ENCODE data around the gene MVB12A.

The MVB12A gene

GRCh38 chr19:17419621-17420474 lies at the start of gene MVB12A:
Gene MVB12A, plus strand, starts transcription at chr19:17420047. Its CDS starts 89 bp downstream, at chr19:17420136.
- peak; percentile 94 for DNase-seq

- DNase-seq, result no peak
Observed at GRCh38 chr19:17376935-17377600, 42.8 kb upstream of the MVB12A start, which contains the start of gene PLVAP. Gene PLVAP, minus strand, starts transcription at chr19:17377342. Its CDS starts 54 bp downstream, at chr19:17377288.

GRCh38 chr19:17378271-17378670 lies 41.6 kb upstream of the MVB12A start:
- no peak for DNase-seq

DNA sequence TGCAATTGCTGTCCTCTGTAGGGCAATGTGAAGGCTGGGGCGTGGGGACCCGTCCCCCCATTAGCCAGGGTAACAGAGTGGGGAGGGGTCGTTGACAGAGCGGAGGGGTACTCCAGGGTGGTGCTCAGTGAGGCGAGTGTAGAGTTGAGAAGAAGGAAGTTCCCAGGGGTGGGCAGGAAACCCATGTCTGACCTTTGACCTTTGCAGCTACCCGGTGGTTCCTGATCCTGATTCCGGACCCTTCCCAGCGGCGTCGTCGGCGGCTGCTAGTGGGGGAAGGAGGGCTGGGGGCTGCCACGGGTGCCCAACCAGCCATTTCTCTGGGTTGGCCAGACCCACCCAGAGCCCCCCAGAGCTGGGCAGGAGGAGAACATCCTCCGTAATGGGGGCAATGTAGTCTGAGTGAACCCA lies 40.6 kb upstream of the MVB12A start:
- DNase-seq, result no peak

GRCh38 chr19:17380426-17381138 lies 39.3 kb upstream of the MVB12A start:
- no peak for DNase-seq

DNA sequence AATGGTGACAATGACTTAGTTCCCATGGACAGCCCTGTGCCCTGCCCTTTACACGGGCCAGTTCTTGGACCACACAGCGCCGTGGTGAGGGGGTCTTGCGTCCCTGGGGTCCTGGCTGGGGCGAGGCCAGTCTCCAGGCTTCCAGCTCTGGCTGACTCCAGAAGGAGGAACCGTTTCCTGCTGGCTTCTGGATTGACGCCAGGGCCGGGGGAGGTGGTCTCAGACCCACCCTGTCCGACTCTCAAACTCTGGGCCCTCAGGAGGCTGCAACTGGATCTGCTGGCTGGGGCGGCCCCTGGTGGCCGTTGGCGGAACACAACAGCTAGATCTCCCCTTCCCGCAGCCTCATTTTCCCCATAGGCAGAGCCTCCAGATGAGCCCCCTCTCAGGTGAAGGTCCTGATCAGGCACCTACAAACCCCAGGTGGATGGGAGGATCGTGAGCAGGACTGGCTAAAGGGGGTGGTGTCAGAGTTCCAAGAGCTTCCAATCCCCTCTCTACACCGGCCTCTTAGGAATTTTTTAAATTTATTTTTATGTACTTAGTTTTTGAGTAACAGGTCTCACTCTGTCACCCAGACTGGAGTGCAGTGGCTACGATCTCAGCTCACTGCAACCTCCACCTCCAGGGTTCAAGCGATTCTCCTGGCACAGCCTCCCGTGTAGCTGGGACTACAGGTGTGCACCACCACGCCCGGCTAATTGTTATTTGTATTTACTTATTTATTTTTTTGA lies 33.8 kb upstream of the MVB12A start:
- DNase-seq, result peak; percentile 53

DNA sequence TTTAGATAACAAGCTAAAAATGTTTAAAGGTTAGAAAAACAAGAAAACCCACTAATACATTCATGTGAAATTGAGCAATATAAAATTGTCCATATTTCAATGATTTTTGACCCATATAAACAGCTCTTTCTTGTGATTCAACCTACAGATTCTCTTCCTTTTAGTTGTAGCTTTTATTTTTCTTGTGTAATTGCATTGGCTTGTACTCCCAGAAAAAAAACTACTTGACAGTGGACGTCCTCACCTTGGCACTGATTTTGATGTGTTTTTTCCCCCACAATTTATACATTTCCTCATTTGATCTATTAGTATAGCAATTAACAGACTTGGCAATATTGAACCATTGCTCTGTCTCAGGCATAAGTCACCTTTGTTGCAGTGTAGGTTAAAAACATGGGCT lies 30.6 kb upstream of the MVB12A start:
- no peak for DNase-seq

DNA sequence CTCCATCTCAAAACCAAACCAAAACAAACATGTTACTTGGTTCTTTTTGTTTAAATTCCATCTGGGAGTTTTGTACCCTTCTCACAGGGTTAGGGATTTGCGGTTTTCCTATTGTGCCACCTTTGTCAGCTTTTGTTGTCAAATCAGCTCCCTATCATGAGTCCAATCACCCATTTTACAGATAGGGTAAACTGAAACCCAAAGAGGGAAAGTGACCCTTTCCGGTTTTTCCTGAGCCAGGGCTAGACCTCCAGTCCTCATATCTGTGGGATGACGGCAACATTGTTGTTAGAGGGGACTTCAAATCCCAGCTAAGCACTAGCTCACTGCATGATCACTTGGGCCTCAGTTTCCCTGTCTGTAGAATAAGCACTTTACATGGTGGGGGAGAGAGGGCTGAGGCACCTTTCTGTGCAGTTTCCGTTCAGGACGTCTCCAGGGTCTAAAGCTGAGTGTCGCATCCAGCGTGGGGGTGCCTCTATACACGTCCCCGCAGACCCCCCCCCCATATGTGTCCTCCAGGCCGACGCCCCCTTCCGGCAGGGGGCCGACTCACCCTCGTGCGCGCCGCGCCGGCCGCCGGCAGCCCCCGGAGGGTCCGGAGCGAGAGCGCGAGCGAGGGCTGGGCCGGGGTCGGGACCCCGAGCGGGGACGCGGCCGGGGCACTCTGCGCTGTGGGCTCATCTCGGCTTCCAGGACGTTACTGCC lies 29.7 kb upstream of the MVB12A start:
- no peak for DNase-seq

DNA sequence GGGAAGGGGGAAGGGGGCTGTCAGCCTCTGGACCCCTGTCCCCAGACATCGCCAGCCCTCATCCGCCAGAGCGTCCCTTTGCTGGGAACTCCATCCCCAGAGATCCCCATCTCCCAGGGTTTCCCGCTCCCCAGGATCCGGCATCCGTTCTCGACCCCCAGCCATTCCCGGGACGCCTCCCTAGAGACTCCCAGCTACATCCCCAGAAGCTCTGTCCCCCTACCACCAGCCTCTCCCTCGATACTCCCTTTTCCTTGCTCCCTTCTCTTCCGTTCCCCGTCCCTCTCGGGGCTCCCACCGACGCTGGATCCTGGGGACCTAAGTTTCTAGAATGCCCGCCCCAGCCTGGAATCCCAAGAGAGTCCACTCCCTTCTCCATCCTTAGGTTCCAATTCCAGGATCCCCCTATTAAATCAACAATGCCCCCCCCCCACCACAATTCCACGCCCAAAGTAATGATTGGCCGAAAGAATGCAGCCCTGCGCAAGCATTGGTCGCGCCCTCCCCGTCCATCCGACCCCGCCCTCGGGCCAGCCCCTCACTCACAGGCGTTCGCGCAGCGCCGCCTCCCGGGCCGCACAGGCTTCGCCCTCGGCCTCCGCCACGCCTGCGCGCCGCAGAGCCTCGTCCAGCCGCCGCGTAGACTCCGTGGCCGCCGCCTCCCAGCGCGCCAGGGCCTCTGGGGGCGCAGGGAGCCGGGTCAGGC lies 29.0 kb upstream of the MVB12A start:
- peak; percentile 79 for DNase-seq

DNA sequence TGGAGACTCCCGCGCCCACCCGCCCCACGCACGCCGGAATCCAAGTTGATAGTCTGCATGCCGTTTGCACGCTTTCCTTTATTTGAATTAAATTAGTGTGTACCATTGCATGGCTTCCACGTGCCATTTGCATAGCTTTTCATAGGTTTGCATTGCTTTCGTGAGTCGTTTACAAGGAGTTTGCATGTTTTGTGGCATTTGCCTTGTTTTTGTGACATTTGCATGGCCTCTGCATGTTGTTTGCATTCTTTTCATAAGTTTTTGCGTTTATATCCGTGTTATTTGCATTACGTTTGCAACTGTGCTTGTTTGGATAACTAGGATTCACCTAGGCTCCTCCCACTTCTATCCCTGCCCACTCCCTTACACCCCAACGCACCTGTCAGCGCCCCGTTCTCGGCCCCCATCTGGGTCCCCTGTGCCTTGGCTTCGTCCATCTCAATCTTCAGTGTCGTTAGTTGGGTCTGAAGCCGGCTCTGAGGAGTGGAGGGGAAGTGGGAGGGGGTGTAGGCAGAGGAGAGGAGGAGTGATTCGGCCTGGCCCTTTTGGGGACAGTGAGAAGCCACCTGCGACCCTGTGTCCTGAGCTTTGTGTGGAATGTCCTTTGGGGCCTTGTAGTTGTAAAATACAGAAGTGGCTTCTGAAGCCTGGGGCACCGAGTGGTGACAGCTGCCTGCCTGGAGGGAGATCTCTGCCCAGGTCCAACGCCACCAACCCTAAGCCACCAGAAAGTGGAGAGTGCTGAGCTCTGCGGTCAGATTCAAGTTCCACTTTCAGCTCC lies 28.3 kb upstream of the MVB12A start:
- no peak for DNase-seq

- no peak for DNase-seq
Observed at GRCh38 chr19:17393002-17393401, 26.8 kb upstream of the MVB12A start.

DNA sequence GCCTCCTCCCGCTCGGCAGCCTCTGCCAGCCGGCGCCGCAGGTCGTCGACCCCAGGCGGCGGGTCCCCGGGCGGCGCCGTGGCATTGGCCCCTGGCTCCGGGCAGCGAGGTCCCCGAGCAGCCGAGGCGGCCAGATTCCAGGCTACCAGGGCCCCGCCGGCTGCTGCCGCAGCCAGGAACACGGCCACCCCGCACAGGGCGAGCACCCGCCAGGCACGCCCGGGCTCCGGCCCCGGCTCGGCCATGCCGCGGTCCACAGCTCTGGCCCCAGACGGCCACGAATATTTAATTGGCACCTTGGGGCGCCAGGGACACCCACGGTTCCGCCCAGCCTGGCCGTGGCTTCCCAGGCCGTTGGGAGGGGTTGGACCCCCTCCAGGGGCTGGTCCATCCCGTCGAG lies 25.9 kb upstream of the MVB12A start, which contains the start of gene CCDC194:
Gene CCDC194, minus strand, starts transcription at position 283 of the 400 bp plus-strand sequence. Its CDS starts 38 bp downstream, at position 245.
- DNase-seq, result no peak

GRCh38 chr19:17394891-17395415 lies 24.9 kb upstream of the MVB12A start:
- DNase-seq, result peak; percentile 53

GRCh38 chr19:17398902-17399527 lies 20.8 kb upstream of the MVB12A start:
- no peak for DNase-seq

GRCh38 chr19:17401628-17402027 lies 18.2 kb upstream of the MVB12A start:
- DNase-seq, result no peak

GRCh38 chr19:17402982-17403855 lies 16.6 kb upstream of the MVB12A start:
- peak; percentile 41 for DNase-seq

DNA sequence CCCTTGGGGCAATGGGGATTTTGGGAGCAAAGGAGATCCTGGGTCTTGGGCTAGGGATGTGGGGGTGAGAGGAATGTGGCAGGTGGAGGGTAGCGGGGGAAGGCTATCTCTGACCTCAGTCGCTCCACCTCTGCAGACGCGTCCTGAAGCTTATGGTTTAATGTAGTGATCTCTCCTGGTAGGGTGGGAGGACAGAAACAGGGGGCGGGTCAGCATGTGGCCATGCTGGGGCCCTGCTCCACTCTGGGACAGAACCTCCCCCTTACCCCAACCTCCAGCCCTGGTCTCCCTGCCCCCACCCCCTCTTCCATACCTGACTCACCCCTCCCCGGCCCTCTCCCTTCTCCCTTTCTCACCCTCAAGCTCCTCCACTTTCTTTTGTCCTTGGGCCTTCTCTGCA lies 15.8 kb upstream of the MVB12A start:
- DNase-seq, result no peak

- DNase-seq, result no peak
Observed at GRCh38 chr19:17404621-17405249, 15.1 kb upstream of the MVB12A start.
